CD4-positive, alpha-beta T cell treated with Interleukin-17A for 4 hours (primary cell): ENCODE measurements around the gene SPSB4.
"Not testable (repeated sequence)": the region's sequence is repeated elsewhere in the genome, so short reads cannot be mapped to it uniquely, and the experiment has no call there.

ENCODE experiments used
- DNase-seq: peaks from one replicate; pipeline ENCODE4 v3.0.0-alpha.2; 2020; ENCODE audit warnings: mixed read lengths

Gene SPSB4

DNA sequence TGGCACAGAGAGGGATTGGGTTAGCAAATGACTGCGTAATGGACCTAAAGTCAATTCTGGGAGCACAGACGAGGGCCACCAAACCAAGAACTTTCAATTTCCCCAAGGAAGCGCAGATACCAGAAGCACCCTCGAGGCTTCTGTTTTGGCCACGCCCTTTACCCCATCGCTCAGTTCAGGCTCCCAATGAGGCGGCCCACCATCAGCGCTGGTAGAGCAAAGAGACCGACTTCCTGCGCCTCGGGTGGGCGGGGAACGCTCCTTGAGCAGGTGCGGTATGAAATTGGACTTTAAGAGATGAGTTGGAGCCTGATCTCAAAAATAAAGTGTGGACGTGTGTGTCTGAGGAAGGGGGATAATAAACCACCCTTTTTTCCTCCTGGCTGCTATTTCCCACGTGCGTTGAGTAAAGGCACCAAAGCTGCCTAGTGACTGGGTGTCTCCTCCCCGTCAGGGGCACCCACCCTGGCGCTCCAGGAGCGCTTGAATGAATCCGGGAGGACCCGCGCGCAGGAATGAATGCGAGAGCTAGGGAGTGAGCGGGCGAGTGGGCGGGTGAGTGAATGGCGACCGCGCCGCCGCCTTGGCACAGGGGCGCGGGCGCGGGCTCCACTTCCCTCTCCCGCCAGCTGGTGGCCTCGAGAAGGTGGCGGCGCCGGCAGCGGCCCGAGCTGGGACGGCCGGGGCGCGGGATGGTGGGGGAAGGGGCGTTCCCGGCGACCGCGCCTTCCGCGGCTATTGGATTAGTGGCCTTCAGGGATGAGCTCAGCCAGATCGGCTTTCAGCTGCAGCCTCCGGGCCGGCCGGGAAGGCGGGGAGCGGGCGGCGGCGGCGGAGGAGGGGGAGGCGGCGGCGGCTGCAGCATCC lies at the start of gene SPSB4:
SPSB4 (plus strand) TSS at position 772 of the 867 bp plus-strand sequence. CDS start 14,758 bp downstream, outside the sequence.
- no peak for DNase-seq

DNA sequence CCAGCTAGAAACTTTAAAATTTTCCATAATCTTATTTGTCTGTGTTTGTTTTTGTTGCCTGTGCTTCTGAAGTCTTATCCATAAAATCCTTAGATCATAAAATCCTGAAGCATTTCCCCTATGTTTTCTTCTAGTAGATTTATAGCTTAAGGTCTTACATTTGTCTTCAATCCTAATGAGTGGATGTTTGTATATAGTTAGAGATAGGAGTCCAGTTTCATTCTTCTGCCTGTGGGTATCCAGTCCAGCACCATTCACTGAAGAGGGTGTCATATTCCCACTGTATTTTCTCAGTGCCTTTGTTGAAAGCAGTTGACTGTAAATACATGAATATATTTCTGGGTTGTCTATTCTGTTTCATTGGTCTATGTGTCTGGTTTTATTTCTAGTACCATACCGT lies 44.8 kb upstream of the SPSB4 start:
- no peak for DNase-seq

DNA sequence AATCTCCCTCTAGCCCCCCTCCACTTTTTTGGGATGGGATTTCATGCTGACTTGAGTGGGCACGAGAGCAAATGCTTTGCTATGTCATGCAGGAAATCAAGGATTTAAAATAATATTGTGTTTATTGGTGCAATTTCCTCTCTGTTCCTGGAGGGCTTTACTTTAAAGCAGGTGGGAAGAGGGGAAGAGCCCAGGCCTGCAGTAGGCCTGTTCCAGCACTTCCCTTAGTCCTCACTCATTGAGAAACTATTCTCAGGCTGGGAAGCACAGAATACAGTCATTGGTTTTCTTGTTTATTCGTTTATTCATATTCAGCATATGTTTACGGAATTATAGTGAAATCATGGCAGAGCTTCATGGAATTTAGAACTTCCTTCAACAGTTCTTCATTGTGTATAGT lies 41.7 kb upstream of the SPSB4 start:
- DNase-seq: no peak

DNA sequence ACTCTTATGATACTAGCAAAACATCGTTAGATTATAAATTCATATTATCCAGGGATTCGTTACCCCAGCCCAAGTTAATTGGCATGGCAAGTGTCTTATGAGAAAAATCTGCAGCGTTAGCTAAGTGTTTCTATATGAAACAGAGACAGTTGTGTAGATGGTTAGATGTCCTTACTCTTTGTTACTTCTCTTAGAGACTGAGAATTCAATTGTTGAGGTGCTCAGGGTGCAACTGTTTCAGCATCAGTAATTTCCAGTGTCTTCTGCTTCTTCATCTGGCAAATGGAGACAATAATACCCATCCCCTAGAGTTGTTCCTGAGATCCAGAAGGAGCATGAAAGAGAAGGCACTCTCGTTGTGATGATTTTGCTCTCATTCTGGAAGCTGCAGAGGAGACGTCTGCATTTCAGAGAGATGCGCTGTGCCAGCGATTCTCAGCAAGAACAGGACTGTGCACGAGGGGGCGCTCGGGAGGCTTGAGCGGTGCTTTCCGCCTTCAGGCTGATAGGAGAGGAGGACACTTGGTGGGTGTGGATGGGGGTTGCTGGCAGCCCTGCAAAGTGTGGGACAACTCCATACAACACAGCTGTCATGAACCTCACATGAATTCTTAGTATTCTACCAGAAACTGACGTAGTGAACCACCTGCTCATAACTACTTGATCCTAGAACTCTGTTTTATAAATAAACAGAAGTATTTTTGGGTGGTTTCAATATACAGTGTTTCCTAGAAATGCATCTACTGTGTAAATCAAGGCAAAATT lies 39.7 kb upstream of the SPSB4 start:
- peak; percentile 76 for DNase-seq

DNA sequence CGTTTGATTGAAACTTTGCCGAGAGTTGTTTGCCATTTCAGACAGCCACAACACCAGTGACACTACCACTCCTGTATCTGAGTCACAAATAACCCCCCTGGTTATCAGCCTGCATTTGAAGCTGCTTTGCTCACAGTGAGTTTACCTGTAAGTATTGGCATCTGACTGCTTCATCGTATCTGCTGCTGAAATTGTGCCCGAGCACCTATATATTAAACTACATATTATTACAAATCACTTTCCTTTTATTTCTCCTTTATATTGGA lies 39.2 kb upstream of the SPSB4 start:
- no peak for DNase-seq

DNA sequence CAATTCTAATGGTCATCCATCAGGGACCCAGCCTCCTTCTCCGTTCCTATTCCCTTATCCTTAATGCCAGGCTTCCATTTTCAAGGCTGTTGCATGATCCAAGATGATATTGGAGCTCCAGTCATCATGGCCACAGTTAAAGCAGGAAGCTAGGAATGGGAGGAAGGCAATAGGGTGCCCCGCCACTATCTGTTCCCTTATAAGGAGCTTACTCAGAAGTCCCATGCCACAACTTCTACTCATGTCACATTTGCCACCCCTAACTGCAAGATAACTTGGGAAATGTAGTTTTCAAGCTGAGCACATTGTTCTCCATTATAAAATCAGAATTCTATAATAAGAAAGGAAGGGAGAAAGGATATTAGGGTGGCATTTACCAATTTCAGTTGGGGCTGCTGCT lies 38.6 kb upstream of the SPSB4 start:
- DNase-seq: no peak

DNA sequence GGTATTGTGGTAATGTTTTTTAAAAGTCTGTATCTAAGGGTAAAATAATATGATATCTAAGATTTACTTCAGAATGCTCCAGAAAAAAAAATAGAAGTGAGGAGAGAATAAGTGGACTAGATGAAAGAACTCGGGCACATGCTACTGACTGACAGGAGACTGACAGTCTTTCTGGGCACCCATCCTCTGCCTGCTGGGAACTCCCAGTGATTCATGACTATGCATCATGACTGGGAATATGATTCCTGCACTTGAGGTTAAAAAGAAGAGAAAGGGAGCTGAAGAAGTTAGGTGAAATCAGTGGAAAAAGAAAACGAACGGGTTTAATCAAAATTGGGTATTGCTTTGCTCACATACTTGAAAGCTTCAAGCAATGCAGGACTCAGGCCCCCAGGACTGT lies 35.7 kb upstream of the SPSB4 start:
- DNase-seq: no peak

DNA sequence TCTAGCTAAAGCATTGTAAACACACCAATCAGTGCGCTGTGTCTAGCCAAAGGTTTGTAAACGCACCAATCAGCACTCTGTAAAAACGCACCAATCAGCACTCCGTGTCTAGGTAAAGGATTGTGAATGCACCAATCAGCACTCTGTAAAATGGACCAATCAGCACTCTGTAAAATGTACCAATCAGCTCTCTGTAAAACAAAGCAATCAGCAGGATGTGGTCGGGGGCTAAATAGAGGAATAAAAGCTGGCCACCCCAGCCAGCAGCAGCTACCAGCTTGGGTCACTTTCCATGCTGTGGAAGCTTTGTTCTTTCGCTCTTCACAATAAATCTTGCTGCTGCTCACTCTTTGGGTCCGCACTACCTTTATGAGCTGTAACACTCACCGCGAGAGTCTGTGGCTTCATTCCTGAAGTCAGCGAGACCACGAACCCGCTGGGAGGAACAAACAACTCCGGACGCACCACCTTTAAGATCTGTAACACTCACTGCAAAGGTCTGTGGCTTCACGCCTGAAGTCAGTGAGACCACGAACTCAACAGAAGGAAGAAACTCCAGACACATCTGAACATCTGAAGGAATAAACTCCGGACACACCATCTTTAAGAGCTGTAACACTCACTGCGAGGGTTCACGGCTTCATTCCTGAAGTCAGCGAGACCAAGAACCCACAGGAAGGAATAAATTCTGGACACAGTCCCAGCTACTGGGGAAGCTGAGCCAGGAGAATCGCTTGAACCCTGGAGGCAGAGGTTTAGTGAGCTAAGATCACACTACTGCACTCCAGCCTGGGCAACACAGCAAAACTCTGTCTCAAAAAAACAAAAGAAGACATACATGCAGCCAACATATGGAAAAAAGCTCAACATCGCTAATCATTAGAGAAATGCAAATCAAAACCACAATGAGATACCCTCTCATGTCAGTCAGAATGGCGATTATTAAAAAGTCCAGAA lies 33.5 kb upstream of the SPSB4 start:
- DNase-seq: not testable (repeated sequence)

DNA sequence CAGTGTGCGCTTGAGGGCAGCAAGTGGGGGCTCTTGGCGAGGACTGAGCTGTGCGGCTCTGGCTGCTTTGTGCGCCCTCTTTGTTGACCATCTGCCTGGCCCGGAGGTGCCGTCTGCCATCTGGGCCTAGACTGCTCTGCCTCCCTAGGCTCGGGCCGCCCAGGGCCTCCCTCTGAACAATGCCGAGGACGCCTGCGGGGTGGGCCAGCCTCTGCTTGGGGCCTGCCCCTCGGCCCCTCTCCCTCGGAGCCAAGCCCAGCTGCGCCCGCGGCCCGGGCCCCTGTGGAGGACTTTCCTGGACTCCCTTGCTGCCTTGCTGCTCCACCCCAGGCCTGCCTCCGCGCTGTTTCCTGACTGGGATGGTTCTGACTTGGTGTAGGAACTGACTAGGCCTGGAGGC lies 31.9 kb upstream of the SPSB4 start:
- DNase-seq: no peak

DNA sequence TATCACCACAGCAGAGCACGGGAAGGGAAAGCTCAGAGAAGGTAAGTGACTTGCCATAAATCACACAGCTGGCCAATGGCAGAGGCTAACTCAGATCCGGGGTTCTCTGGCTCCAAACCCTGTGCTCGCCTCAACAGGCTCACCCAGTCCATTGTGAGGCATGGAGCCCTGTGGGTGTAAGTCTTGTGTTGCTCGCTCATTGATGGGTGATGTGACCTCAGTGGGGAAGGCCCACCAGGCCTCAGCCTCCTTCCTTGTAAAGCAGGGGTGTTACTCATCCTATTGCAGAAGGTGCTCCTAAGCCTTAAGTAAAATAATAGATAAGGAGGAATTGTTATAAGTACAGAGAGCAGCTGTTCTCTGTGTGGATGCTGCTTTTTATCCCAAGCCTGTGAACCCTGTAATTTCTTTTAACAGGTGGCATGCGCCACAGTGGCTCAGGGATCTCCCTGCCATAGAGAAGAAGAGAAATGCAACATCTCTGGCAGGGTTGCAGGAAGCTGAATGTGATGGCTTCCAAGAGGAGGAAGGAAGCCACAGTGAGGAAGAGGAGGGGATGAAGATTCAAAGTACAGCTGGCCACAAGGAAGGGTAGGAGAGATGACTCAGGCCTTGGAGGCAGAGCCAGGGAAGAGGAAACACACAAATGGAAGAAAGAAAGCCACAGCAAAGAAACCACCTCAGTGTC lies 30.9 kb upstream of the SPSB4 start:
- no peak for DNase-seq

DNA sequence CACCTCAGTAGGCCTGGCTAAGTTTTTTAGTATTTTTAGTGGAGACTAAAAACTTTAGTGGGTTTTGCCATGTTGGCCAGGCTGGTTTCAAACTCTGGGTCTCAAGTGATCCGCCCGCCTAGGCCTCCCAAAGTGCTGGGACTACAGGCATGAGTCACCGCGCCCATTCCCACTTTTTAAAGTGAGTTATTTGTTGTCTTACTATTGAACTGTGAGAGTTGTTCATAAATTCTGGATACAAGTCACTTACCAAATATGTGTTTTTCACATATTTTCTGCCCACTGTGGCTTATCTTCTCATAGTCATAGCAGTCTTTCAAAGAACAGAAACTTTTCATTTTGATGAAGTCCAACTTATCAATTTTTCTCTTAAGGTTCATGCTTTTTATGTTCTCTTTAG lies 29.9 kb upstream of the SPSB4 start:
- no peak for DNase-seq

DNA sequence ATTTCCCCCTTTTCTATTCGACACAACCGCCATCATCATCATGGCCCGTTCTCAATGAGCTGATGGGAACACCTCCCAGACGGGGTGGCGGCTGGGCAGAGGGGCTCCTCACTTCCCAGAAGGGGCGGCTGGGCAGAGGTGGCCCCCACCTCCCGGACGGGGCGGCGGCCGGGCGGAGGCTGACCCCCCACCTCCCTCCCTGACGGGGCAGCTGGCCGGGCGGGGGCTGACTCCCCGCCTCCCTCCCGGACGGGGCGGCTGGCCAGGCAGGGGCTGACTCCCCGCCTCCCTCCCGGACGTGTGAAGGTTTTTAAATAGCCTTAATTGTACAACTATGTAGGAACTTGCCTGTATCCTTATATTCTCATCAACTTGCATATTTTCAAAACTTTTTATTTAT lies 20.9 kb upstream of the SPSB4 start:
- DNase-seq: no peak

DNA sequence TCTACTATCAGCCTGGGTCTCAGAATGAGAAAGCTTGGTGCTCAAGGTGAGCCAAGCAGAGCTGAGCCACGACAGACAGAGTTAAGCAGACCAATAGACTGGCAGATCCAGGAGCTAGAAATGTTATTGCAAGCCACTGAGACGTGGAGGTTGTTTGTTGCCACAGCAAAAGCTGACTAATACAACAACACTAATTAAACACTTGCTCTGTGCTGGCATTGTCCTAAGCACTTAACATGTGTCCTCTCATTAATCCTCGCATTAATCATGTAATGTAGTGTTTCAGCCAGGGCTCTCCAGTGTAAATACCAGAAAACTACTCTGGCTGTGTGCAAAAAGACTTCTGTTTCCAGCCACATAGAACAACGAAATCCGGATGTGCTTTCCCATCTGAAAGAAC lies 11.6 kb upstream of the SPSB4 start:
- DNase-seq: no peak

DNA sequence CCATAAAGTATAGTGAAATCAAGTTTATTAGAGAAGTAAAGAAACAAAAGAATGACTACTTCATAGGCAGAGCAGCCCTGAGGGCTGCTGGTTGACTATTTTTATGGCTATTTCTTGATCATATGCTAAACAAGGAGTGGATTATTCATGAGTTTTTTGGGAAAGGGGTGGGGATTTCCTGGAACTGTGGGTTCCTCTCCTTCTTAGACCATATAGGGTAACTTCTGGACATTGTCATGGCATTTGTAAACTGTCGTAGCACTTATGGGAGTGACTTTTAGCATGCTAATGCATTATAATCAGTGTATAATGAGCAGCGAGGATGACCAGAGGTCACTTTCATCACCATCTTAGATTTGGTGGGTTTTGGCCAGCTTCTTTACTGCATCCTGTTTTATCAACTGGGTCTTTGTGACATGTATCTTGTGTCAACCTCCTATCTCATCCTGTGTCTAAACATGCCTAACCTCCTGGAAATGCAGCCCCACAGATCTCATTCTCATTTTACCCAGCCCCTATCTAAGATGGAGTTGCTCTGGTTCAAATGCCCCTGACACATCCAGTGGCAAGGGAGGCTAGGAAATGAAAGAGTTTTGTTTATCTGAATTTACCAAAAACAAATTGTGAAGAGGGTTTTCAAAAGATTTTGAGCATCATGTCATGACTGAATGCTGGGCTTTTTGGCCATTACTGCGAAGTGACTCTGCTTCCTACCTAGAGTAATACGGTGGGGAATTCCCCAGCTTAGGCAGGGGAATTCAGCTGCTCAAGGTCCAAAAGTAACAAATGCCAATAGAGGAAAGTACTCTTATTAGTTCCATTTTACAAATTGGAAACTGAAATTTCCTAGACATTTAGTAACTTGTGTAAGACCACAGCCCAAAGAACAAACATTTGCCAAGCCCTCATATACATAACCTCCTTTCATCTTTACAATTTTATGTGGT lies 6.2 kb upstream of the SPSB4 start:
- DNase-seq: no peak

DNA sequence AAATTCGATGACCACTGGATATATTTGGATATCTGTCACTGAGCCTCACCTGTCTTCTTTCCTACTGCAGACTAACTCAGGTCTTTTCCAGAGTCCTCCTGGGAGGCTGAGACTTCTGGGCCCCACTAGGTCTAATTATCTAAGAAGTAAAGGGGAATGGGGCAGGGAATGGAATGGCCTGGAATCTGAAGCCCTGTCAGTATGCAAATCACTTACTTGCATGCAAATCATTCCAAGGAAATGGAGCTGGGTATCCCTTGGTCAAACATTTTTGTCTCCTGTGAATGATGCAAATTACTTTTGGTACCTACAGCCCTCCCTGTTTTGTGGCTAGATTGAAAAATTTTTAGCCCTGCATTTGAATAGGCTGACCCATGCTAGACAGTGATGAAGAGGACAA lies 5.3 kb upstream of the SPSB4 start:
- no peak for DNase-seq

DNA sequence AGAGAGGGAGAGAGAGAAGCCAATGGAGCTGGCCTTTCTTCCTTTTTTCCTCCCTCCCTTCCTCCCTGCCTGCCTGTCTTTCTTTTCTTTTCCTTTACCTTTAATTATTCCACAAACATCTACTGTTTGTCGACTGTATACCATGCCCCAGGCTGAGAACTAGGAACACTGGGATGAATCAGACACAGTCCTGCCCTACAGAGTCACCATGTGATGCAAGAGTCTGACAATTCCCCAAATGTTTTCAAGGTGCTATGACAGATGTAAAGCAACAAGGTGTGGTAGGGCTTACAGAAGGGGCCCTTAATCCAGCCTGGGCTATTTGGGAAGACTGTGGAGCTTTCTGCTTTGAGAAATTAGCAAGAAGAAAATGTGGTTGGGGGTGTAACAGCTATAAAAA lies 4.0 kb upstream of the SPSB4 start:
- DNase-seq: no peak

DNA sequence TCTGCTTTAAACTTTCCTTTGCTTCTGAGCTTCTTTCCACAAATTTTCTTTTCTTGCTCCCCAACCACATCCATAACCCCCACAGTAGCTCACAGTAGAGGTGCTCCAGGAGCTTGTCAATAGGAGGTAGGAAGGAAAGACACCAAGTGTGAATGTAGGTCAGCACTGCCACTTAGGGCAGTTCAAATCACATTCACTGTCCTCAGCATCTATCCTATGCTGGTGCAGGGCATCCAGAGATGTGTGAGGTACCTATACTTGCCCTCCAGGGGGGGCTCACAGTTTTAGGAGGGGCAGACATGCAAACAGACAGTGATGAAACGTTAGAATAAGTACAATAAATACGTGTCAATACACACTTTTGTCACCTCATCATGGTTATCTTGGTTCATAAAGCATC lies 1.5 kb upstream of the SPSB4 start:
- no peak for DNase-seq

DNA sequence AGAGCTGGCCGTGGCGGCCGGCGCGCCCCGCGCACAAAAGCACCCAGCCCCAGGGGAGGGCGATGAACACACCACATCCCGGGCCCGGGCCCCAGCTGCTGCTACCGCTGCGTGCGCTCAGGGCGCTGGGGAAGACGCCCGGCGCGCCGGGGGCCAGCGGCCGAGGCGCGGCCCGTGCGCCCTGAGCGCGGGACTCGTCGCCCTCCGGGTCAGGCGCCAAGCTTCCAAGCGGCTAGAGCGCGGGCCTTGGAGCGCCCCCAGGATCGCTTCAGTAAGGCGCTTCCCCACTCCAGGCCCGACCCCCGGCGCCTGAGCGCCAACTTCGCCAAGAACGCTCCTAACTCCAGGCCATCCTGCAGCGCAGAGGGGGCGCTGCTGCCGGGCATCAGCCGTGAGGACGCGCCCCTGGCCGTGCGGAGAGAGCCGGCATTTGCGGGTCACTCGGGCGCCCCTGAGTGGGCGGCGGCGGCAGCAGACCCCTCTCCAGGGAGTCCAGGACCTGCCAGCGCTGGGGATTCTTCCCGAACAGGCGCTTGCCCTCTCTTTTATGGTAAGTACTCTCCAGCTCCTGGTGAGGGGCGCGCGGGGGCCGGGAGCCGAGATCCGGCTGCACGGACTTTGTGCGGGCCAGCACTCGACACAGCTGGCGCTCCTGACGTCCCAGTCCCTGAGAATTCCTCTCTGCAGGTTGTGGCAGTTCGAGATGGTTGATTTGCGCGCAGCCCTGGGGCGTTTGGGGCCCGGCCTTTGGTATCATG lies 475 bp downstream of the SPSB4 start:
- DNase-seq: no peak

DNA sequence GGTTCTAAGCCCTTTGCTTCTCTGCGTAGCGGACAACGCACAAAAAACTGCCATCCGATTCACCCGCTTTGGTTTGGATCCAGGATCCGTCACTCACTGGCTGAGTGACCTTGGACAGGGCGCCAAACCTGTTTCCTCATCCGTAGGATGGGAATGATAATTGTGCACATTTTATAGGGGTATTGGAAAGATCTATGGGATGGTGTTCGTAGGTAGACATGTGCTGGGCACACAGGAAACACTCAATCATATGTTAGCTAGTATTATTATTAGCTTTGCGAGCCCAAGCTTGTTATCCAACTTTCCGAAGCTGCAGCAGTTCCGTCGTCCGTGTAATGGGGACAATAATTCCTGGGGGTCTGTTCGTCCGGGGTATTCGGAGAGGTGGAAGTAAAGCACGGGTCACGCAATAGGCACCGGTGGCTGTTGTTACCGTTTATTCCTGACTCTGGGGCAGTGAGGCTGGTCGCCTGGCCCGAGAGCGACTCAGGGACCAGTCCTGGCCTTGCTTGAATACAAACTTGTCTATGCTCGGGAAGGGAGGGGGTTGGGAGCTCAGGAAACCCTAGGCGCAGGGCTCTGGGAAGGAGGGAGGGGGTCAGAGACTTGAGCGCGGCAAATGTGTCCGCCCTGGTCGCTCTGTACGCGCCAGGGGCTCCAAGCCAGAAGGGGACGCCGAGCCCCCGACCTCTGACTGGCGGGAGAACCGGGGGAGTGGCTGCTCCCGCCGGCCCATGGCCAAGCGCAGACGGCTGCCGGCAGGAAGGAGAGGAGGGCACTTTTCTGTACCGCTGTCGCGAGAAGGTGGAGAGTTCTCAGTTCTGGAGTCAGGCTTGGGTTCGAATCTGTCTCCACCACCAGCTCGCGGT lies 1.3 kb downstream of the SPSB4 start:
- DNase-seq: no peak

DNA sequence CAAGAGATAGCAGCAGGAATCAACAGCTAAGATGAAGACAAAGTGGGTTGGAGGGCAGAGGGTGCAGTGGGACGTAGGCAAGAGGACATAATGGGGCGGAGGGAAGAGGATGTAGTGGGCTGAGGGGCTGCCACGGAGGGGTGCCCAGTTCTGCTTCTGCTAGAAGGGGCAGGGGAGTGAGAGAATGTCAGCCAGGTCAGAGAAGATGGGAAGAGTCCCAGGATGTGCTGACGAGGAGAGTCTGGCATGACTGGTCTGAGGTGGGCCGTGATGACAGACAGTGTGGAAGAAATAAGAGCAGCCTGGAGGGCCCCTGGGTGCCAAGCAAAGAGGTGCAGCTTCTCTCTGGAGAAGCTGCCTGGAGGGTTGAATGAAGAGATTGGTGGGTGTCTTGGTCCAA lies 4.0 kb downstream of the SPSB4 start:
- DNase-seq: no peak
